HEK293T (cell line): ENCODE results near the gene UNC5B.

Source experiments
- CTCF ChIA-PET: fragments of 350-600 bp; formaldehyde crosslinking; extraction: SDS; loops from one replicate; lab custom pipeline; 2021; ENCODE audit warnings: antibody characterized with exemption, inconsistent platforms; lab: Yijun Ruan, JAX
- POLR2A ChIA-PET: fragments of 350-600 bp; formaldehyde crosslinking; extraction: SDS; loops from one replicate; lab custom pipeline; 2020; ENCODE audit warnings: antibody characterized with exemption, inconsistent platforms; lab: Yijun Ruan, JAX
- DNase-seq: peaks from one replicate; pipeline ENCODE4 v3.0.0; 2012; ENCODE audit warnings: mixed read lengths; ENCODE audit errors: extremely low spot score
- ARNT ChIP-seq: fragments of 450-650 bp; IDR thresholded peaks from 2 replicates; pipeline ENCODE4 v1.6.1; 2017; ENCODE audit warnings: mild to moderate bottlenecking
- BHLHE40 ChIP-seq: fragments of 450-650 bp; IDR thresholded peaks from 2 replicates; pipeline ENCODE4 v1.6.1; 2016; ENCODE audit warnings: mild to moderate bottlenecking, moderate library complexity, borderline replicate concordance
- CTBP1 ChIP-seq: fragments of 450-650 bp; IDR thresholded peaks from 2 replicates; pipeline ENCODE4 v1.6.1; 2016; ENCODE audit warnings: borderline replicate concordance
- ELF4 ChIP-seq: fragments of 450-650 bp; IDR thresholded peaks from 2 replicates; pipeline ENCODE4 v1.6.1; 2017; ENCODE audit warnings: antibody characterized with exemption
- FOXA1 ChIP-seq: fragments of 450-650 bp; IDR thresholded peaks from 2 replicates; pipeline ENCODE4 v1.6.1; 2016; ENCODE audit warnings: mild to moderate bottlenecking
- FOXK2 ChIP-seq: fragments of 450-650 bp; IDR thresholded peaks from 2 replicates; pipeline ENCODE4 v1.6.1; 2016; ENCODE audit warnings: mild to moderate bottlenecking
- FOXM1 ChIP-seq: fragments of 450-650 bp; IDR thresholded peaks from 2 replicates; pipeline ENCODE4 v1.6.1; 2017; ENCODE audit warnings: mild to moderate bottlenecking, borderline replicate concordance
- HDGF ChIP-seq: fragments of 450-650 bp; IDR thresholded peaks from 2 replicates; pipeline ENCODE4 v1.6.1; 2017; ENCODE audit warnings: antibody characterized with exemption, borderline replicate concordance
- L3MBTL2 ChIP-seq: fragments of 450-650 bp; conservative IDR thresholded peaks from 2 replicates; pipeline ENCODE4 v1.6.1; 2016; ENCODE audit warnings: mild to moderate bottlenecking
- LEF1 ChIP-seq: fragments of 450-650 bp; IDR thresholded peaks from 2 replicates; pipeline ENCODE4 v1.6.1; 2017; ENCODE audit warnings: mild to moderate bottlenecking, borderline replicate concordance
- NFRKB ChIP-seq: fragments of 450-650 bp; IDR thresholded peaks from 2 replicates; pipeline ENCODE4 v1.6.1; 2016; ENCODE audit warnings: mild to moderate bottlenecking, moderate library complexity
- PKNOX1 ChIP-seq: fragments of 450-650 bp; IDR thresholded peaks from 2 replicates; pipeline ENCODE4 v1.6.1; 2016
- SP1 ChIP-seq: fragments of 450-650 bp; IDR thresholded peaks from 2 replicates; pipeline ENCODE4 v1.6.1; 2017
- SUZ12 ChIP-seq: fragments of 450-650 bp; IDR thresholded peaks from 2 replicates; pipeline ENCODE4 v1.6.1; 2016; ENCODE audit warnings: mild to moderate bottlenecking
- TARDBP ChIP-seq: fragments of 450-650 bp; IDR thresholded peaks from 2 replicates; pipeline ENCODE4 v1.6.1; 2016
- ZNF384 ChIP-seq: fragments of 450-650 bp; IDR thresholded peaks from 2 replicates; pipeline ENCODE4 v1.6.1; 2016

The UNC5B gene

GRCh38 chr10:71203124-71203523 lies 9.2 kb upstream of the UNC5B start:
- DNase-seq: no peak
- CTCF ChIA-PET: interaction anchor here (1.6 kb wide), 1 partner anchor 67 kb away, joined by 4 read pairs; no protein-coding TSS in a partner anchor
- POLR2A ChIA-PET: no interaction called here
- TF ChIP-seq FOXA1 (no peak), TARDBP (no peak), FOXK2 (no peak), ARNT (no peak), SP1 (no peak), NFRKB (no peak), L3MBTL2 (no peak)

- ChIA-PET POLR2A (no interaction called here), CTCF (no interaction called here)
- no peak for DNase-seq
- TF ChIP-seq L3MBTL2: no peak
- TF ChIP-seq FOXA1: no peak
- no peak for TF ChIP-seq ZNF384
- TF ChIP-seq FOXM1: no peak
- no peak for TF ChIP-seq HDGF
- no peak for TF ChIP-seq FOXK2
- TF ChIP-seq TARDBP: no peak
- no peak for TF ChIP-seq SUZ12
- TF ChIP-seq SP1: no peak
- no peak for TF ChIP-seq ELF4
- no peak for TF ChIP-seq BHLHE40
These were observed 8.7 kb upstream of the UNC5B start for GRCh38 chr10:71203716-71204115.

GRCh38 chr10:71204746-71205145 lies 7.6 kb upstream of the UNC5B start:
- POLR2A ChIA-PET: no interaction called here
- CTCF ChIA-PET: interaction anchor here (1.2 to 1.5 kb wide), 2 partner anchors 65 to 280 kb away, joined by 3 to 5 read pairs; no protein-coding TSS in a partner anchor
- no peak for DNase-seq
- no peak for TF ChIP-seq LEF1
- TF ChIP-seq FOXM1: no peak
- TF ChIP-seq SP1: no peak
- no peak for TF ChIP-seq L3MBTL2
- no peak for TF ChIP-seq CTBP1

- POLR2A ChIA-PET: no interaction called here
- CTCF ChIA-PET: interaction anchor here (1.2 to 1.5 kb wide), 2 partner anchors 65 to 280 kb away, joined by 3 to 5 read pairs; no protein-coding TSS in a partner anchor
- TF ChIP-seq BHLHE40: no peak
- TF ChIP-seq ZNF384: no peak
- no peak for TF ChIP-seq SP1
- TF ChIP-seq PKNOX1: no peak
- TF ChIP-seq TARDBP: no peak
- TF ChIP-seq ELF4: no peak
- no peak for TF ChIP-seq FOXK2
- TF ChIP-seq ARNT: no peak
- TF ChIP-seq FOXA1: no peak
- TF ChIP-seq NFRKB: no peak
- no peak for TF ChIP-seq SUZ12
- no peak for TF ChIP-seq HDGF
- TF ChIP-seq LEF1: no peak
- no peak for DNase-seq
These were observed 6.9 kb upstream of the UNC5B start for GRCh38 chr10:71205468-71205867.

GRCh38 chr10:71206911-71207310 lies 5.5 kb upstream of the UNC5B start:
- POLR2A ChIA-PET: no interaction called here
- no peak for DNase-seq
- no peak for TF ChIP-seq BHLHE40
- CTCF ChIA-PET: interaction anchor here (0.5 kb wide), 1 partner anchor 502 kb away, joined by 3 read pairs; no protein-coding TSS in a partner anchor

GRCh38 chr10:71207578-71207977 lies 4.8 kb upstream of the UNC5B start:
- DNase-seq: no peak
- ChIA-PET POLR2A (no interaction called here), CTCF (no interaction called here)
- no peak for TF ChIP-seq PKNOX1

GRCh38 chr10:71209352-71209715 lies 3.0 kb upstream of the UNC5B start:
- TF ChIP-seq L3MBTL2: no peak
- no peak for TF ChIP-seq CTBP1
- TF ChIP-seq ZNF384: no peak
- no peak for TF ChIP-seq SUZ12
- no peak for TF ChIP-seq NFRKB
- no peak for TF ChIP-seq HDGF
- no peak for TF ChIP-seq PKNOX1
- TF ChIP-seq LEF1: no peak
- TF ChIP-seq FOXA1: no peak
- no peak for TF ChIP-seq ARNT
- ChIA-PET POLR2A (interaction anchor here (1.0 kb wide), 1 partner anchor 27 kb away, joined by 3 read pairs; no protein-coding TSS in a partner anchor), CTCF (interaction anchor here (0.9 to 1.3 kb wide), 5 partner anchors 13 to 285 kb away, joined by 3 to 5 read pairs (median 3); no protein-coding TSS in a partner anchor)
- no peak for DNase-seq
